ELR (cell line): Measurements from ENCODE around the gene NHLRC4.

Source experiments
- DNase-seq: peaks from one replicate; pipeline ENCODE4 v3.0.0-alpha.2; 2015; ENCODE audit warnings: low read depth

Gene NHLRC4

DNA sequence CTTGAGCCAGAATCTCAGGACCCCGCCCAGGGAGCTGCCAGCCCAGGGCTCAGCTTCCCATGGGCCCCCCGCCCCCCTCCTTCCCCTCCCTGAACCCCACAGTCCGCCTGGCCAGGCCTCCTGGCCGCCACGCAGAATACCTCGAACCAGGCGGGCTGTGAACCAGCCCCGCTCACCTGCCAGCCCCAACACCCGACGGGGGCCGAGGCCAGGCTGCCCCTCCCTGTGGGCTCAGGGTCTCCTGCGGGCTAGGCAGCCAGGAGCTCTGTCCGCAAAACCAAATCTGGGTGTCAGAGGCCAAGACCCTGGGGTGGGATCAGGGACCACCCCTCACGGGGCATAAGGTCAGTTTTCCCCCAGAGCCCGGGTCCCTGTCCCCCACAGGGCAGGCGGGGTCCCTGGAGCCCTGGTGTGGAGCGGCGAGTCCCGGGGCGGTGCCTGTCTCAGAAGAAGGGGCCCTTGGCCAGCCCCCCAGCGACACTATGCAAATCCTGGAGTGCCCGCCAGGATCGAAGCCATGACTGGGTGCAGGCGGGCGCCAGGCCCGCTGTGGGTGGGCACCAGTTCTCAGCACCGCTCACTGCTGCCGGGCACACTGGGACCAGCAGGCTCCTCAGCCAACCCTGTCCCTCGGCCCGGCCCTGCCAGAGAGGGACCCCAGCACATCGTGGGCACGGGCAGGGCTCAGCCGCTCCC, 13.1 kb upstream of the NHLRC4 start:
- no peak for DNase-seq

DNA sequence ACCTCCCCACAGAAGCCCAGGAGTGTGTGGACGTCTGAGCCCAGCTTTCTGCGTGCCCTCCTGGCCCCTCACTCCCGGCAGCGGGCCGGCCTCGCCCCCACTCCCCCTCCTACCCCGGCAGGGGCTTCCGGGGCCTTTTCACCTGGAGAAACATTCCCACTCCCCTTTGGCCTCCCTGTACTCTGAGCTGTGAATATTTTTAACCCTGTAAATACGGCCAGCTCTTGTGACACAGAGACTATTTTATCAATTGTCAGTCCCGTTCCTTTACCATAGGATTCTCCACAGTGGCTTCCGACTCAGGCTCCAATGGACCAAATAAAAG, 12.5 kb upstream of the NHLRC4 start:
- no peak for DNase-seq

DNA sequence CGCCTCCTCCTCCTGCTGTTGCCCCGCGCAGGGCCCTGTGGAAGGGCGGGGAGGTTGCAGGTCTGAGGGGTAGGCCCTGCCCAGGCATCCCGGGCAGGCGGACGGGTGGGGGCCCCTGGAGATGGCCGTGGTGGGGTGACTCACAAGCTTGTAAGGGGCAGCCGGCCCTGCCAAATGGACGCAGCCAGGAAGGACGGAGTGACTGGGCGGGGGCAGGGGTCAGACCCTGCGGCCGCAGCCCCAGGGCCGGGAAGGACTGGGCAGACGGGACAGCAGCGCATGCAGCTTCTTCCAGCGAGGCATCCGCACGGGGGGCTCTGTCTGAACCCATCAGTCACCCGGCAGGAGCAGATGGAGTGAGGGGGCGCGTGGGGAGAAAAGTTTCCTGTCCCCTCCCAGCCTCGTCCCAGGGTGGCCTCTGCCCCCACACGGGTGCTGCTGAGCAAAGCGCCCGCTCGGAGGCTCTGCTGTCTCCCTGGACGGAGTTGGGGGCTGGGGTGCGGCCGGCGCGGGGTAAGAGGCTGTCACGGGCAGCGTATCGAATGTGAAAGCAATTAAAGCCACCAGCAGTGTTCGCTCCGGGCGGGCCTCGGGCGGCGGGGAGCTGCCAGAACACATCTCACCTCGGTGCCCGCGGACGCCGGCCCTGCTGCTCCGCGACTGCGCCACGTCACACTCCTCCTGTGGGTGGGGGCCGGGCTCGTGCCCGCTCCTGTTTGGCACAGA, 12.0 kb upstream of the NHLRC4 start:
- peak; percentile 89 for DNase-seq

DNA sequence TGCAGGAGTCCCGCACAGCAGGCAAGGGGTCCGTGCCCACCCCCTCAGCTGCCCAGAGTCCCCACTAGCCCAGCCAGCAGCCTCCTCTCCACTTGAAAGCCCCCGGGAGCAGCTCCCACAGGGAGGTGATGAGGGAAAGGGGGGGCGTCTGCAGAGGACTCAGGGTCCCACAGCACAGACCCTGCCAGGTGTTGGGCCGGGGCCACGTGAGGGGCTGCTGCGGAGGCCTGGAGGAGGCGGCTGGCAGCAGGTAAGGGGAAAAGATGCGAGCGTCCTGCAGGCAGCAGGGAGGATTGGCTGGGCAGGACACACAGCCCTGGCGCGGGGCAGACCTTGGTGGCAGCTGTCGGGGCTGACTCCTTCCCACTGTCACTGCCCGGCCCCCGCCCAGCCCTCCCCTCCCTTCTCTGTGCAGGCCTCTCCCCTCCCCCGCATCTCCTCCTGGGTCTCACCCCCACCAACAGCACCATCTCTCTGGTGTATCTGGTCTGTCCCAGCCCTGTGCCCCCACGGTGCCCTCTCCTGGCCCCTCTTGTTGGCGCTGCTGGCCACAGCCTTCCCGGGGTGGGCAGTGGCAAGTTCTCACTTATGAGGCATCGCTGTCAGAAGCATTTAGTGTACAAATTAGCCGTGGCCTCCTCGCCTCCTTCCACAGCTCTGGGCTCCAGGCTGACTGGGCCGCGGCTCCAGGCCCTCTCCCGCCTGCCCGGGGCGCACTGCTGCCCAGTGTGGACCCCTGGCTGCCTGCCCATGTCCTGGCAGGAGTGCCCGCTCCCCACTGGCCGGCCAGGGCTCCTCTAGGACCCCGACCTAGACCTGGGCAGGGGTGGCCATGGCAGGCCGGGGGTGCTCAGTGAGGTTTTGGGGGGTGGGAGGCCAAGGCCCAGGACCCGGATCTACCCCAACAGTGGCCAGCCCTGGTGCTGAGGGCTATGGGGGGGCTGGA, 11.0 kb upstream of the NHLRC4 start:
- DNase-seq = no peak

DNA sequence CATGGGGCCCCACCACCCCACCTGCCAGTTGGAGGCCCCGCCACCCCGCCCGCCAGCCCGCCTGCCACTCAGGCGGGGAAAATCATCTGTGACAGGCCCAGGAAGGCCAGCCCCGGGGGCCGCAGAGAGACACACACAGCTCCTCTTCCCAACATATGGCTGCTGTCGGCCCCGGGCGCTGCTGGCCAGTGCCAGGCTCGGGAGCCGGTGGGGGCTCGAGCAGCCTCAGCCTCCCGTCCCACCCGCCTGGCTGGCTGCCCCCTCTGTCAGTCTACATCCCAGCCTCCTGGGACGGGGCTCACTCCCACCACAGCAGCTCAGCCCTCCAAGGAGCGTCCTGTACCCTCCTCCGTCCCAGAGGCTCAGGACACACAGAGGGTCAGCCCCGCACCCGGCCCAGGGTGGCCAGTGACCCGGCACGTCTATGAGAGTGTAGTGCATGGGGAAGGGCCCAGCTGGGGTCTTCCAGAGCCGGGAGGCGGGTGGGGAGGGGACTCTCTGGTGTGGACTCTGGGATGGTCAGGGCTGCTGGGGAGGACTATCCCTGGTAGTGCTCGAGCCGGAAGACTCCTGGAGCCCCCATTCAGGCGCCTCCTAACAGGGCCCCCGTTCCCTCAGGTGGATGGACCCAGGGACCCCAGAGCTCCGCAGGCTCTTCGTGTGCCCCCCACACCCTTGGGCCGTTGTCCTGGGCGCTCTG, 10.2 kb upstream of the NHLRC4 start:
- no peak for DNase-seq

DNA sequence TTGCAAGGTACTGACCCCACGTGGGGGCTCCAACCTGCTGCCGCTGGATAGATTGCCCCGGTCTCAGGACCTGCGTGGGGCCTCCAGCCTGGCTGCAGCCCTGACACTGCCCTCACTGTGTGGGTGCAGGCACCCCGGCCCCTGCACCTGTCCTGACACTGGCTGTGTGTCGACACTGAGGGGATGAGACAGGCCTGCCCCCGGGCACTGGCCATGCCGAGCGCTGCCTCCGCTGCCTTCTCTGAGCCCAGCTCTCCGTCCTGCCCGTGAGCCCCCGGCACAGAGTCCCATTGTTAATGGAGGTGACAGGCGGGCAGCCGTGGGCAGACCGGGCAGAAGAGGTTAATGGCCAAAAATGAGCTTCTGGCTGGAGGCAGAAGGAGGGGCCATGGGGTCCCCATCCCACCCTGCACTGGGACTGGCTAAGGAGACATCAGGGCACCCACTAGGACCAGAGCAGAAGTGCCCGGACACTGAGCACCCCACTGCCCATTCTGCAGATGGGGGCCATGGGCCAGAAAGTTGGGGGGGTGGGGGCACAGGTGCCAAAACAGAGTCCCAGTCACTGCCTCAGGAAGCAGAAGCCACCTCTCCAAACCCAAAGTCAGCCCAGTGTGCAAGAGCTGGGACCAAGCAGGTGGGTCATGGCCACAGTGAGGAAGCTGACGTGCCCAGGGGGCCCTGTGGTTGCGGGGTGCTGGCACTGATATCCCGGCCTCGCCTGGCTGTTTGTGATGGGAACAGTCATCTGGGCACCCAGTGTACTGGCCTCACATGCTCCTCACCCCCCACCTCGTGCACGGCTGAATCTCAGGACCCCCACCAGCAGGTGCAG, 9.1 kb upstream of the NHLRC4 start:
- no peak for DNase-seq

DNA sequence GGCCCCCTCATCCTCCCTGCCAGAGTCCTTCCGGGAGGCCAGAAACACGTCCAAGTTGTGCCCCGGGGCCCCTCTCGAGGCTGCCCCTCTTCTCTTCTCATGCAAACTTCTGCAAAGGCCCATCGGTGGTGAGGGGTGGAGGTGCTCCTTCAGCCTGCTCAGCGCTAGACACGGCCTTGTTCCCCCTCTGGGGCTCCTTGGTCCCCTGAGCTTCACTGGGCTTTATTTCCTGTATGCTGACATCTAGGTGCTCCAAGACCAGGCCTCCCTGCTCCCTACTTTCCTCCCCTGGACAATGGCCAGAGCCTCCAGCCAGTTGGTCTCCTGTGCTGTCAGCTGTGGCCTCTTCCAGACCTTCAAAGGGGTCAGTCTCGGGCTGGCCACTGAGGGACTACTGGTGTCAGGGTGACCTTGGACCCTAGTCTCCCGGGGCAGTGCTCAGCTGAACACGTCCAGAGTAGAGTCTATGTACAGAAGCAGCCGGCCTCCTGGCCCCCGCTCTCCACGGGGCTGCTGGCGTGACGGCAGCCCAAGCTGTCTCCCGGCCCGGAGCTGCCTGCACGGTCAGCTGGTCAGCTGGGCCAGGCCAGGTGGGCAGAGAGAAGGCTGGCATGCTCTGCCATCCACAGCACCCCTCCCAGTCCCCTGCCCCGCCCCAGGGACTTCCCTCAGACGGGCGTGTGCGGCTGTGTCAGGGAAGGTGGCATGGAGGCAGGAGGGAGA, 8.3 kb upstream of the NHLRC4 start:
- DNase-seq = no peak

DNA sequence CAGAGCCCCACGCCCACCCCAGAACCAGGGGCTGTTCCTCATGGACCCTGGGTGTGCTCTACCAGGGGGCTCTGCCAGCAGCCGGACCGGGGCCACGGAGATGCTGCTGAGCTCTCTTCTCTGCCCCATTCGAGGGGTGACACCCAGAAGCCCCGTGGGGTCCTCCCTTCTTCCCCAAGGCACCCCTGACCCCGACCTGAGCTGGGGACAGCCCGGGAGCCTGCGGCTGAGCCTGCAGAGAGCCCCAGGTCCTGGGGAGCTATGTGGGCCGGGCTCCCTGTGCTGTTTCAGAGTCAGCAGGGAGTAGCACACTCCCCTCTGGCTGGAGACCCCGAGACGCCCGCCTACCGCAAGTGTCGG, 7.8 kb upstream of the NHLRC4 start:
- DNase-seq = no peak

DNA sequence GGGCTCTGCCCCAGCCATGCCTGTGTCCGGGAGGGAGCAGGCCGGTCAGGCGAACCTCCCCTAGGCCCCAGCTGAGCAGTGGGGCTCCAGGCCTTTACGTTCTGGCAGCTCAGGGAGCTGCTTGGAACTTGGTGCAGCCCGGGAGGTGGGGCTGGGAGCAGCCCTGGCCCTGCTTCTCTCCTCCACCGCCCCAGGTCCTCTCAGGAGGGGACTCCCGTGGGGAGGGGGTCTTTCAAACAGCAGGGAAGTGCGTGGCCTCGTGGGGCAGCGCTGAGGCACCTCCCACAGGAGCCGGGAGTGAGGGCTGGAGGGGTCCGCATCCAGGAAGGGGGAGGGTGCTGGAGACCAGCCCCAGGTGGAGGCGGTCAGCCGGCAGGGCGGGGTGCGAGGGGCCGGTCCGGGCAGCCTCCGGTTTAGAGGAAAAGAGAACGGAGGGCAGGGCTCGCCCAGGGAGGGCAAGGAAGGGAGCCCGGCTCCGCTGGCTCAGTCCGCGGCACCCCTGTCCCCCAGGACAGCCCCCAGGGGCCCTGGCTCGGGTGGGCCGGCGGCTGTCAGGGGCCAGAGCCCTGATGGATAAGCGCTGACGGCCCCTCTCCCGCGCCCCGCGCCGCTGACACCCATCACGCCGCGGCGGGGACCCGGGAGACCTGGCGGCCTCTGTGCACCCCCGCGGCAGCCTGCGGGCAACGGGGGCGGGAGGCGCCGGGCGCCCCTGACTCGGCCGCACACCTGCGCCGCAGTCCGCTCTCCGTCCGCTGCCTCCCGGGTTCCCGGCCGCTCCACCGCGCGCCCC, 7.2 kb upstream of the NHLRC4 start:
- DNase-seq = no peak

DNA sequence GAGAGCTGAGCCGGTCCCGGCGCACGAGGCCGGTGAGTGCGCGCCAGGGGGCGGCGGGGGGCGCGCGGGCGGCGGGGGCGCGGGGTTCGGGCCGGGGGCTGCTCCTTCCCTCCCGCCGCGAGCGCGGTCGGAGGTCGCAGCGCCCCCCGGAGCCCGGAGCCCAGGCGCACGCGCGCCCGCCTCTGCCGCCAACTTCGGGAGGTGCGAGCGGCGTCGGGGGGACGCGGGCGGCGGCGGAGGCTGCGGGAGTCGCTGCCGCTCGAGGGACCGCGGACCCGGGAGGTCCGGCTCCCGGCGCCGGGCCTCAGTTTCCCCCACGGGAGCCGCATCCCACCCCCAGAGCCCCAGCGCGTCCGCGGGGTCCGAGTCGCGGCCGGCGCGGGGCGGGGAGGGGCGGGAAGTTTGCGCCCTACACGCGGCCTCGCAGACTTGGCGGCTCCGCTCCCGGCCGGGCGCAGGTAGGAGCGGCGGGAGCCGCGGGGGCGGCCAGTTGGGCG, 6.6 kb upstream of the NHLRC4 start, which contains the start of gene PRR35:
PRR35 (plus strand) TSS at position 191 of the 497 bp plus-strand sequence. CDS start 2,901 bp downstream, outside the sequence.
- no peak for DNase-seq

DNA sequence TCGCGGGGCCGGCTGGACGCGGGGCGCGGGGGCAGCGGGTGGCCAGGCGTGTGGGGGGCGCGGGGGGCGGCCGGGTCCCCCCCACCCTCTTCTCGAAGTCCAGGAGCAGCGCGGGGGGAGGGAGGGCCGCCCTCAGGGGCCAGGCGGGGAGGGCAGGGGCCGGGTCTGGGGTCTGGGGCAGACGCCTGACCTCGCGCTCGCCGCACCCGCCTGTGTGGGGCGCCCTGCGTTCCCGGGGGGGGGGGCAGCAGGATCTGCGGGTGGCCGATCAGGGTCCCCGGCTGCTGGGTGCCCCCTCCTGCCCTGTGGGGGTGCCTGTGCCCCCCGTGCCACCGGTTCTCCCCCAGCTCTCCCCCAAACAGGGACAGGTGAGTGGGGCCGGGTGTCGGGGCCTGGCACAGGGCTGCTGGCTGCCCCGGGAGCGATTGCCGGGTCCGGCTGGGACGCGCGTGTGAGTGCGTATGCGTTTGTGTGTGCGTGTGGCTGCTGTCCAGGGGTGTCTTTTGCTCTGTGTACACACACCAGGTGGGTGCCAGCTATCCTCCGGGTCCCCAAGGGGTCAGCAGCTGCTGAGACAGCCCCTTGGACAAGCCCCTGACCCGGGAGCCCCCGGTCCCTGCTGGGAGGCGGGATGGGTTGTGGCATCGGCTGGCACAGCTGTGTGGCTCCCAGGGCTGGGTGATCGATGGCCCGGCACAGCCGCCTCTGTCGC, 5.9 kb upstream of the NHLRC4 start:
- DNase-seq = no peak

DNA sequence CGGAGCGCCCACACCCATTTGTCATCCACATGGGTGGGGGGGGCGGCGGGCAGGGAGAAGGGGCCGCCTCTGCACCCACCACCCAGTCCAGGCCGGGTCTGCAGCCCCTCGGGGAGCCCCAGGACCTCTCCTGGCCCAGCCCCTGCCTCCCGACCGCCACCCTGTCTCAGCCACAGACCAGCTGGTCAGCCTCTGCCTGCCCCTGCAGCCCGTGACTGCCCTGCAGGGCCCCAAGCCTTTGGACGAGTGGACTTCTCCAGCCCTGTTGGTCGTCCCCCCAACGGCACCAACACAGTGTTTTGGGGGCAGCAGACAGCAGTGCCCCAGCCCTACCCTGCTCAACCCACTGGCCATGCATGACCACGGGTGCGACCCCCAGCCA, 5.4 kb upstream of the NHLRC4 start:
- no peak for DNase-seq

DNA sequence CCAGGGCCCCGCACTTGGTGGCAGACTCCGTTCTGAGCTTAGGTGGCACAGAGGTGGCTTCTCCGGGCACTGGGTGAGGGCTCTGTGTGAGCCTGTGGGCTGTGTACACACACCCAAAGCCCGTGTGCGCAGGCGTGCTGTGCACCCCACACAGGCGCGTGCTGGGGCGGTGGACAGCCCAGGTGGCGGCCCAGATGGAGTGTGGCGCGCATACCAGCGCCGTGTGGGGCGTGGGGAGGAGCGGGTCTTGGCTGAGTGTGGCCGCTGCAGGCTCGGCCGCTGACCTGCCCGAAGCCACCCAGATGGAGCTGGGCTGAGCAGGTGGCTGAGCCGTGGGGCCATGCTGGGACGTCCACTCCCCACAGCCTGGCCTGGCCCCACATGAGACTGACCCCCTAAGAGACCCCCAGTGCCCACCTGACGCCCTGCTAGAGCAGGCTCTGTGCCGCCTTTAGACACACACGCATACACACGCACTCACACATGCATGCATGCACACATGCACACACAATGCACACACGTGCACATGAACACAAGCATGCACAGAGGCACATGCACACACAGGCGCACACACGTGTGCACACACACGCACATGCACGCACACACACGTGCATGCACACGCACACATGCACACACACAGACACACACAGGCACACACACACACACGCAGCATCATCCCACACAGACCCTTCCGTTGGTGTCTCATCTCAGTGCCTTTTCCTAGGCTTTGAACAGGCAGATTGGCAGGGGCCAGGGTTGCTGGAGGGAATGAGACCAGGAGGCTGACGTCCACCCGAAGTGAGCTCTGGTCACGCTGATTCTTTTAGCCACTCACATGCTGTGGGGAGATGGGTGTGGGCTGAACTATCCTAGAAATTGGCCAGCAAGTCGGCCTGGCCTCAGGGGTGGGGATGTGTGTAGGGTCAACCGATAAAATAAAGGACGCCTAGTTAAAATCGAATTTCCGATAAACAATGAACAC, 4.6 kb upstream of the NHLRC4 start:
- DNase-seq = no peak

DNA sequence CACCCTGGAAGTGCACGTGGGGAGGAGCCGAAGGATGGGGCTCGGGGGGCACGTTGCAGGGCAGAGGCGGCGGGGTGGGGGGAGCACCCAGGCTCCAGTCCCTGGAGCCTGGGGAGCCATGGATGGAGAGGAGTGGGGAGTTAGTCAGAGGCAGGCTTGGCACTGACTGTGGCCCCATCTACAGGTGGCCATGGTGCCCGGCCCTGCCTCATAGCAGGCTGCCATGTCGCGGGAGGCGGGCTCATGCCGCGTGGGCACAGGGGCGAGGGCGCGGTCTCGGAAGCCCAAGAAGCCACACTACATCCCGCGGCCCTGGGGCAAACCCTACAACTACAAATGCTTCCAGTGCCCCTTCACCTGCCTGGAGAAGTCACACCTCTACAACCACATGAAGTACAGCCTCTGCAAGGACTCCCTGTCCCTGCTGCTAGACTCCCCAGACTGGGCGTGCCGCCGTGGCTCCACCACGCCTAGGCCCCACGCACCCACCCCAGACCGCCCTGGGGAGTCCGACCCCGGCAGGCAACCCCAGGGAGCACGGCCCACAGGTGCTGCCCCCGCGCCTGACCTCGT, 3.6 kb upstream of the NHLRC4 start:
- no peak for DNase-seq

DNA sequence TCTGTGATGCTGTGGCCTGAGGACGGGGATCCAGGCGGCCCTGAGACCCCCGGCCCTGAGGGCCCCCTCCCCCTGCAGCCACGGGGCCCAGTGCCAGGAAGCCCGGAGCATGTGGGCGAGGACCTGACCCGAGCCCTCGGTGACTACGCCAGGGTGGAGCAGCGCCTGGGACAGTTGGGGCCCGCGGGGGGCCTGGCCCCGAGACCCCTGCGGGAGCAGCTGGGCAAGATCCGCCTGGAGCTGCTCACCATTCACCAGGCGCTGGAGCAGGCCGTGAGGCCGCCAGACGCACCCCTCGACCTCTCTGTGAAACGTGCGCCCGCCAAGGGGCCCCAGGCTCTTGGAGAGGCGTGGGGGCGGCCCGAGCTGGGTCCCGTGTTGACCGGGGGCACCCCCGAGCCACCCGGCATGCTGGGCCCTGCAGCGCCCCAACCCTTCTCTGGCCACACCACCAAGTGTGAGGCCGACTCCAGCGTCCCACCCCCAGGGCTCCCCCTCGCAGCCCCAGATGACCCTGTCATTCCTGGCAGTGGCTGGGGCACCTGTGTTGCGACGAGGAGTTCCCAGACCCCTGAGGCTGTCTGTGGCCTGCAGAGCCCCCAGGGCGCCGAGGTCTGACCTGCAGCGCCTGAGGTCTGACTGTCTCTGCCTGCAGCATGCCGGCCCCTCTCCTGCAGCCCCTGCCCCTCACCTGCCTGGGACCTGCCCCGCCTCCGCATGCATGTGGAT, 2.0 kb upstream of the NHLRC4 start:
- no peak for DNase-seq

DNA sequence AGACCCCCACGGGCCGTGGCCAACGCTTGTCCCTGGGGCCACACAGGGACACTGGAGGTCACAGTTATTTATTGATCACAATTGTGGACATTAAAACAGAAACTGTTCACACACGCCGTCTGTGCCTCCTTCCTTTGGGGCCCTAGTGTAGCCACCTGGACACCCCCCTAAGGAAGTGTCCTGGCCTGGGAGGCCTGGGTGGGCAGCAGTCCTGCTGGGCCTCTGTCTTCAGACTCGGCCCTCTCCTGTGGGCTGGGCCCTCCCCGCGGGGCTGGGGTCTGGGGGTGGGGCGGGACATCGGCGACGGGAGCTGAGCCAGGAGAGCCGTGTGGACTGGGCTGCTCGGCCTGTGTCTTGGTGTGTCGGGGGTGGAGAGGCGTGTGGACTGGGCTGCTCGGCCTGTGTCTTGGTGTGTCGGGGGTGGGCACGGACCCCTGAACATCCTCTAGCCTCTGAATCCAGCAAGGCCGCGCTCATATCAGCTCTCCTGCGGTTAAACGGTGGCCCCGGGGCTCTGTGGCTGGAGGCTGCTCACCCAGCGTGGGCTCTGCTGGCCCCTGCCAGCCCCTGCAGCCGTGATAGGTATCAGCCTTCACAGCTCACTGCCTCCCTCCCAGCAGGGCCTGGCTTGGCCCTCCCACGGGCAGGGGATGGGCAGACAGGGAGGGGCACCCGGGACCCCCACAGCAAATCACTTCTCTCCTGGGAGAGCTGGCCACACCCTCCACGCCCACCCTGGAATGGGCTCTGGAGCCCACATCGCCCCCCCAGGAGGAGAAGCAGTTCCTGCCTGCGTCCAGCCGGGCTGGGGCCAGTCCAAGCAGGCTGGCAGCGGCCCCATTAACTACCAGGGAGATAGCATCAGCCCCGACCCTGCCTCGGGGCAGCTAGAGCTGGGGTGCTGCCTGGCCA, 1.1 kb upstream of the NHLRC4 start:
- DNase-seq = no peak
